ENCODE results near the gene HOXD8.

HOXD8 gene

DNA sequence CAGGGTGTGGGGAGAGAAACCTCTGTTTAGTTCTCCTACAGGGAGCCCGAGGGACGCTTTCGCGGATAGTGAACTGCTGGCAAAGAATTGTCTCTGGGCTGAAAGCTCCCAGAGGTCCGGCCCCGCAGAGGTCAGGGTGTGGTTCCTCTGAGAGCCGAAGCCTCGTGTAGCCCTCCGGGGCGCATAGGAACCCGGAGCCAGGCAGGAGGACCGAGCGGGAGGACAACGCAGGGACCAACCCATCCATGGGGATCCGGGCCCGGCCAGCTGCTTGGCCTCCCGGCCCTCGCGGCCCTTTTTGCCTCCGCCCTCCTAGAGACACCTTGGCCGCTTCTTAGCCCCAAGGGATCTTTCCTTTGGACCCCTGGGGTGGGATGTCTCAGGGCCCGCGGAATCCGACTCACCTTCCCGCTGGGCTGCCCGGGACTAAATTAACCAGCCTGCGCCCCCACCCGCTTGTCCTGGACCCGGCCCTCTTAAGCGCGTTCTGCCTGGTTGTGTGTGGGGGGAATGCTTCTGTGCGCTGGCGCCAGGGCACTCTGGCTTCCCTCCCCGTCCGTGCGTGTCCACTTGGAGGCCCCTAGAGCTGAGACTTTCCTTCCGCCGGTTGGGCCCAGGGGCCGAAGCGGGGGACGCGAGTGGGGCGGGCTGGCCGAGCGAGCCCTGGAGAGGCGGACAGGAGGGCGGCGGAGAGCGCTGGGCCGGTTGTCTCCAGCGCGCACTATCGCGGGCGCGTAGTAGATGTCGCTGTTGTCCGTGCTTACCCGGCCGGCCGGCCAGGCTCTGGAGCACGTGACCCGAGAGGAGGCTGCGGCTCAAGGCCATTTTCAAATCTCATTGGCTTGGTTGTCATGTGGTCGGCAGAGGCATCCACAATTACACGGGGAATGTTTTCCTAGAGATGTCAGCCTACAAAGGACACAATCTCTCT is 13.4 kb upstream of the HOXD8 start, which contains the start of gene HOXD10:
TSS of gene HOXD10 (plus strand) at position 896 of the 931 bp plus-strand sequence. CDS start 56 bp downstream, outside the sequence.
- H3K4me3 ChIP-seq (ENCODE audit: low read length) = peak within 1 kb of the TSS; percentile 30
- TF ChIP-seq, protein P1, sequence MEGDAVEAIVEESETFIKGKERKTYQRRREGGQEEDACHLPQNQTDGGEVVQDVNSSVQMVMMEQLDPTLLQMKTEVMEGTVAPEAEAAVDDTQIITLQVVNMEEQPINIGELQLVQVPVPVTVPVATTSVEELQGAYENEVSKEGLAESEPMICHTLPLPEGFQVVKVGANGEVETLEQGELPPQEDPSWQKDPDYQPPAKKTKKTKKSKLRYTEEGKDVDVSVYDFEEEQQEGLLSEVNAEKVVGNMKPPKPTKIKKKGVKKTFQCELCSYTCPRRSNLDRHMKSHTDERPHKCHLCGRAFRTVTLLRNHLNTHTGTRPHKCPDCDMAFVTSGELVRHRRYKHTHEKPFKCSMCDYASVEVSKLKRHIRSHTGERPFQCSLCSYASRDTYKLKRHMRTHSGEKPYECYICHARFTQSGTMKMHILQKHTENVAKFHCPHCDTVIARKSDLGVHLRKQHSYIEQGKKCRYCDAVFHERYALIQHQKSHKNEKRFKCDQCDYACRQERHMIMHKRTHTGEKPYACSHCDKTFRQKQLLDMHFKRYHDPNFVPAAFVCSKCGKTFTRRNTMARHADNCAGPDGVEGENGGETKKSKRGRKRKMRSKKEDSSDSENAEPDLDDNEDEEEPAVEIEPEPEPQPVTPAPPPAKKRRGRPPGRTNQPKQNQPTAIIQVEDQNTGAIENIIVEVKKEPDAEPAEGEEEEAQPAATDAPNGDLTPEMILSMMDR (conservative IDR thresholded peaks at IDR 0.05; ENCODE audit: low read length) = peak; percentile 45
- peak; percentile 74 for DNase-seq (ENCODE audit: low read depth)

- TF ChIP-seq, protein P1 (conservative IDR thresholded peaks at IDR 0.05; ENCODE audit: low read length) = no peak
- peak overlapping the region; percentile 30 for H3K4me3 ChIP-seq (ENCODE audit: low read length)
- DNase-seq (ENCODE audit: low read depth) = no peak
Observed at GRCh38 chr2:176117162-176117822, 12.2 kb upstream of the HOXD8 start.

DNA sequence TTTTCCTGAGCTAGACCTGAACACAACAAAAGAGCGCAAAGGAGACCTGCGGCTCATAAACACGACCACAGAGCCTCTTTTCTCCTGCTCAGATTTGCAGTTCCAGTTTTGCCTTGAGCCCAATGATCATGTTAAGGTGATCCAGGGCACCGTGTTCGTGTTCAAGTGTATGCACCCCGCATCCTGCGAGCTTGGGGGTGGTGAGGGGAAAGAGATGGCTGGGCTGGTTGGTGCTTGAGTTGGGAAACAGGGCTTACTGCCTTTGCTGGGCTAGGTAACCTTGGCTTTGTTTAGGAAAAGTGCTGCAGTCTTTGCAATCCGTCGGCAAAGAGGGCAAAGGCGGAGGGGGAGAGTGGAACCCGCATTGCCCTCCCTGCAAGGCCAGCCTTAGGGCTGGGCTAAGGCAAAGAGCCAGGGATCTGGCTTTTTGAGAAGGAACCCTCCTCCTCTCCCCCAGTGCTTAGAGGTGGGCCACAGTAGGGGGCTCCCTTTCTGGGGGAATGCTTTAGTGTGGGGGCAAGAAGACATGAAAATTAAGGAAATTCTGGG is 11.6 kb upstream of the HOXD8 start:
- peak overlapping the region; percentile 30 for H3K4me3 ChIP-seq (ENCODE audit: low read length)
- DNase-seq (ENCODE audit: low read depth) = no peak
- TF ChIP-seq, protein P1 (conservative IDR thresholded peaks at IDR 0.05; ENCODE audit: low read length) = no peak

GRCh38 chr2:176118601-176119339 is 10.7 kb upstream of the HOXD8 start:
- no peak overlapping the region for H3K4me3 ChIP-seq (ENCODE audit: low read length)
- TF ChIP-seq, protein P1 (conservative IDR thresholded peaks at IDR 0.05; ENCODE audit: low read length) = peak; percentile 45
- DNase-seq (ENCODE audit: low read depth) = peak; percentile 18

- TF ChIP-seq, protein P1 (conservative IDR thresholded peaks at IDR 0.05; ENCODE audit: low read length) = peak; percentile 7; the same call in 1 of the 2 replicates
- no peak overlapping the region for H3K4me3 ChIP-seq (ENCODE audit: low read length)
- no peak for DNase-seq (ENCODE audit: low read depth)
Observed at GRCh38 chr2:176120364-176121189, 8.9 kb upstream of the HOXD8 start.
